ENCODE results near the gene JADE2. TPM values are rescaled to one million over a fixed set of nuclear protein-coding genes. Genes with fewer than 3 reads are reported as not detected.

The JADE2 gene
- total RNA-seq, 1 experiment from 2014 or later: 39.9 TPM

DNA sequence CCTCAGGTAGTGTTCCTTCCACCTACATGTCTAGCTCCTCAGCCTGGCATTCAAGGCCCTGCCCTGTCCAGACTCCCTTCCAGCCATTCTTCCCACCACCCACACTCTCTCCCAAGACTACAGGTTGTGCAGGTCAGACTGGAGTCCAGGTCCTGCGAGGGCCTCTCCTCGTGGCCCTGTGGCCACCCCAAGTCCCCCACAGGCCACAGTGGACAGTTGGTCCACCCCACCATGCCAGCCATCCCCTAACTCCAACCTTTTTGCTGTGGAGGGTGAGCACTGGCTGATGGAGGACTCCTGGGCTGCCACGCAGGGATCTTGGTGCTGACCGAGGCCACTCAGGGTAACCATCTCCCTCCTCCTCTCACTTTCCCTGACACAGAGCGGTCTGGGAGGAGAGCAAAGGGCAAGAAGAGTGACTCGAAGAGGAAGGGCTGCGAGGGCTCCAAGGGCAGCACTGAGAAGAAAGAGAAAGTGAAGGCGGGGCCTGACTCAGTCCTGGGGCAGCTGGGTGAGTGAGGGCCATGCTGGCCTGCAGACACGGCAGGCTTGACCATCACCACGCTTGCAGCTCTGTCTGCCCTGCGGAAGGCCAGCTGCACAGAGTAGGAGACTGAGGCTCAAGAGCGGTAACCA, 51.0 kb downstream of the JADE2 start:
- ATAC-seq (no peak; the same call in 1 of the 2 replicates), DNase-seq (ENCODE audit: low read depth, low spot score) (no peak)
- ChIA-PET CTCF (interaction anchor here (1.1 to 2.2 kb wide), 3 partner anchors 10 to 163 kb away, joined by 3 to 31 read pairs (median 5); no protein-coding TSS in a partner anchor), POLR2A (no interaction called here), RAD21 (ENCODE audit: low non-redundant PET in 1 of 2, low total read pairs in 2 of 2, uncharacterized antibody in 2 of 2, unreplicated experiment in 2 of 2) (no interaction called here)
- intact Hi-C loops (cut with micrococcal nuclease): loop anchor here (1.0 to 5.0 kb wide), 3 partner anchors 49 to 274 kb away; partner anchors contain the start of gene JADE2
- peak overlapping the region; percentile 26; the same call in 1 of the 2 replicates for H3K4me2 ChIP-seq (ENCODE audit: low read length)
- no TSS peak for BruUV-seq (replicated peaks)
- H3K27me3 ChIP-seq (ENCODE audit: insufficient read depth, low read length): no peaks in the 10 kb centered on the region
- peaks cover 2 to 20% of the 10 kb centered on the region in 2 experiments; a peak in 3 of 4 replicates for H3K36me3 ChIP-seq (ENCODE audit: control insufficient read depth in 1 of 2, insufficient read depth in 2 of 2, low read length in 2 of 2)
- no peak overlapping the region for H2AFZ ChIP-seq (ENCODE audit: low read depth, low read length, poor library complexity, severe bottlenecking)
- no peak for TF ChIP-seq EZH2phosphoT487 (IDR thresholded peaks at IDR 0.05; ENCODE audit: borderline replicate concordance)
- TF ChIP-seq ELF1 (IDR thresholded peaks at IDR 0.05; ENCODE audit: borderline replicate concordance, low read depth): no peak
- TF ChIP-seq ZNF274 (IDR thresholded peaks at IDR 0.05; ENCODE audit: low read depth, low read length): no peak
- no peak for TF ChIP-seq EGR1 (IDR thresholded peaks at IDR 0.05; ENCODE audit: low read depth)
- TF ChIP-seq TCF7L2 (IDR thresholded peaks at IDR 0.05; ENCODE audit: borderline replicate concordance, extremely low read depth, insufficient read depth, insufficient read length): no peak
- TF ChIP-seq YY1 (IDR thresholded peaks at IDR 0.05; ENCODE audit: extremely low read depth, insufficient replicate concordance, low read depth, low read length): no peak
- no peak for TF ChIP-seq SIN3A (IDR thresholded peaks at IDR 0.05; ENCODE audit: low read depth)
- TF ChIP-seq, protein P1, sequence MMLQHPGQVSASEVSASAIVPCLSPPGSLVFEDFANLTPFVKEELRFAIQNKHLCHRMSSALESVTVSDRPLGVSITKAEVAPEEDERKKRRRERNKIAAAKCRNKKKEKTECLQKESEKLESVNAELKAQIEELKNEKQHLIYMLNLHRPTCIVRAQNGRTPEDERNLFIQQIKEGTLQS (IDR thresholded peaks at IDR 0.05): no peak
- no peak overlapping the region for H3K4me3 ChIP-seq (replicated peaks in 1 of 2; ENCODE audit: low read depth in 1 of 2, low read length in 2 of 2)
- H3K9ac ChIP-seq (ENCODE audit: low read length): no peak overlapping the region
- H3K27ac ChIP-seq (ENCODE audit: low read depth, low read length): no peak overlapping the region; the same call in 1 of the 2 replicates
- no peaks in the 10 kb centered on the region for H3K9me2 ChIP-seq (ENCODE audit: insufficient read depth)
- H3K79me2 ChIP-seq (ENCODE audit: insufficient read depth, low read length): no peaks in the 10 kb centered on the region
- peaks cover 0 to 11% of the 10 kb centered on the region in 2 experiments; a peak in 2 of 4 replicates for H3K4me1 ChIP-seq (ENCODE audit: control insufficient read depth in 1 of 2, insufficient read depth in 2 of 2, low read length in 2 of 2)
- no peaks in the 10 kb centered on the region for H4K20me1 ChIP-seq (ENCODE audit: insufficient read depth)
- H3K9me3 ChIP-seq (ENCODE audit: control insufficient read depth in 1 of 2, insufficient read depth in 1 of 2, low read depth in 1 of 2, low read length in 2 of 2): no peaks in the 10 kb centered on the region
